Activated CD4-positive, alpha-beta memory T cell treated with anti-CD3 and anti-CD28 coated beads, Interleukin-2, amount 10 ng/mL, durations not matched to agents 7 days and 5 days (primary cell): ENCODE data around the gene AREL1. TPM values are rescaled to one million over a fixed set of nuclear protein-coding genes. Genes with fewer than 3 reads are reported as not detected.

Experiments used
- CTCF ChIA-PET: fragments of 350-600 bp; sonication (Branson Sonifier 250); formaldehyde crosslinking; loops from one replicate; lab custom pipeline; 2021; ENCODE audit warnings: antibody characterized with exemption, inconsistent platforms; lab: Charles Lee
- POLR2A ChIA-PET: fragments of 350-600 bp; sonication (Branson Sonifier 250); formaldehyde crosslinking; loops from one replicate; lab custom pipeline; 2021; ENCODE audit warnings: antibody characterized with exemption; lab: Charles Lee
- DNase-seq: peaks from one replicate; pipeline ENCODE4 v3.0.0-alpha.2; 2020
- H3K27ac Mint-ChIP-seq: one replicate; pipeline ENCODE4 v1.8.0; 2021; ENCODE audit warnings: mild to moderate bottlenecking, mixed read lengths
- H3K27me3 Mint-ChIP-seq: one replicate; pipeline ENCODE4 v1.8.0; 2021; ENCODE audit warnings: mixed read lengths
- H3K36me3 Mint-ChIP-seq: one replicate; pipeline ENCODE4 v1.8.0; 2021; ENCODE audit warnings: low read depth, mixed read lengths
- H3K4me1 Mint-ChIP-seq: one replicate; pipeline ENCODE4 v1.8.0; 2021; ENCODE audit warnings: mixed read lengths
- H3K4me3 Mint-ChIP-seq: one replicate; pipeline ENCODE4 v1.8.0; 2021; ENCODE audit warnings: mild to moderate bottlenecking, mixed read lengths
- H3K9me3 Mint-ChIP-seq: one replicate; pipeline ENCODE4 v1.8.0; 2021; ENCODE audit warnings: mixed read lengths
- total RNA-seq, 2 experiments: library from RNA; stranded (reverse); gene quantifications; one replicate each; pipeline ENCODE4 v1.2.3, GENCODE V29; 2021

The AREL1 gene
- total RNA-seq, 2 experiments from 2014 or later: 42.4 to 43.1 TPM

DNA sequence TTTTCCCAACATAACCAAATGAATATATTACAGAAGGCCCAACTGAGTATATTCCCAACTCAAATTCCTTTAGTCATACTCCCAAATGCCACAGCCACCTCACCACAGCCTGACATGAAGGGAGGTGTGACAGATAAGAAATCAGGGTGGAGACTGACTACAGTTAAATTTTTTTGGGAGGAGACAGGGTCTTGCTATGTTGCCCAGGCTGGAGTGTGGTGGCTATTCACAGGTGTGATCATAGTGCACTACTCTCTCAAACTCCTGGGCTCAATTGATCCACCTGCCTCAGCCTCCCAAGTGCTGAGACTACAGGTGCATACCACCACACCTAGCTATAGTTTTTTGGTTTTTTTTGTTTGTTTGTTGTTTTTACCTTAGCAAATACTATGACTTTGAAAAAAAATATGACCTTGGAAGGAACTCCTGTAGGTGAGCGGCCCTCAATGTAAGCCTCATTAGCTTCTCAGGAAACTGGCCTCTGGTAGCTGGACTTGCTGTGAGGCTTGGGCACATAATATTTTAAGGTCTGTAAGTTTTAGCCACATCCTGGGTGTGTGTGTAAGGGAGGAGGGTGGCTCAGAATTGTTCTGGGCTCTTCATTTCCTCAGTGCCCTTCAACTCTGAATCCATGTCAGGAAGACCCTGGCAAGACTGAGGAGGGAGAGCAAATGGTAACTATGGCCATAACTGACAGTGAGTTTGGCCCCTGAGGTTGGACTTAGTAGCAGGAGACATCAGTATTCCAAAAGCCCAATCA is 61.8 kb downstream of the AREL1 start:
- Mint-ChIP-seq H3K27me3 (peaks cover 3% of the 10 kb centered on the region), H3K36me3 (peaks cover under 1% of the 10 kb centered on the region), H3K4me3 (no peak overlapping the region), H3K9me3 (no peaks in the 10 kb centered on the region), H3K27ac (no peak overlapping the region), H3K4me1 (peaks cover 10% of the 10 kb centered on the region)
- DNase-seq: no peak
- POLR2A ChIA-PET: interaction anchor here (2.2 kb wide), 1 partner anchor 33 kb away, joined by 6 read pairs; no protein-coding TSS in a partner anchor
- CTCF ChIA-PET: no interaction called here

DNA sequence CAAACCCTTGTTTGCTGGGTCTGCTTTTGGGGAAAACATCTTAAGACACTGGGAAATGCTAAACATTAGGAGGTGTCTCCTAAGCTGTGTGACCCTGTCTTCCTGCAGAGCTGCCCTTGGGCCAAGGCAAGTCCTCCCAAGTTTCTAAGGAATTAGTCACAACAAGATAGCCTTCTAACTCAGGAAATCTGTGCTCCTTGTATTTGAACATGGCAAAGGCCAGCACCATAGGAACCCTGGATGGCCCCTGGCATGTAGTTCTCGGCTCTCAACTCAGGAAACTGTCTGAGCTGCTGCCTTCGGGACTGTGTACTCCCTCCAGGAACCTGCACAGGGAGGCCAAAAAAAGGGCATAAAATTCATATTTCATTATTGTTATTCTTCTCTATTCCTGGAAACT is 63.2 kb downstream of the AREL1 start:
- no peak overlapping the region for H3K4me3 Mint-ChIP-seq
- CTCF ChIA-PET: interaction anchor here (1.4 to 2.3 kb wide), 2 partner anchors 17 to 40 kb away, joined by 3 to 9 read pairs; no protein-coding TSS in a partner anchor
- POLR2A ChIA-PET: interaction anchor here (1.2 to 2.8 kb wide), 2 partner anchors 10 to 32 kb away, joined by 3 to 12 read pairs; no protein-coding TSS in a partner anchor
- no peak for DNase-seq
- no peak overlapping the region for H3K27ac Mint-ChIP-seq
- no peaks in the 10 kb centered on the region for H3K9me3 Mint-ChIP-seq
- H3K36me3 Mint-ChIP-seq: no peaks in the 10 kb centered on the region
- H3K4me1 Mint-ChIP-seq: peaks cover 10% of the 10 kb centered on the region
- peaks cover 4% of the 10 kb centered on the region for H3K27me3 Mint-ChIP-seq

DNA sequence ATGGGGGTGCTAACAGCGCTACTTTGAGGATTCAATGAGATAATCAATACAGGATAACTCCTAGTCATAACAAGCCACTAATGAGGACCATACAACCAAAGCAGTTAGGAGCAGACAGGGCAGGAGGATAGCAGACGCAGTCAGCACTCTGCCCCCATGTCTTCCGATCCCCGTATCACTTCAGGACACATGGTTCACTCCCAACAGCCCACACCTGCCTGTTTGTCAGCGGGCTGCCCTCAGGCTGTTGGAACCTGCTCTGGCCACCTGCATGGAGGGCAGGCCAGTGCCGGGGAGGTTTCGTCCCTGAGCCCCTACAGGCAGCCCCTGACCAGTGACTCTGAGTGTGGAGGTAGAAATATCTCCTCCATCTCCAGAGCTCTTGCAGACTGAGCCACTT is 63.7 kb downstream of the AREL1 start:
- ChIA-PET CTCF (interaction anchor here (1.4 to 2.3 kb wide), 2 partner anchors 18 to 40 kb away, joined by 3 to 9 read pairs; no protein-coding TSS in a partner anchor), POLR2A (interaction anchor here (1.2 to 2.8 kb wide), 2 partner anchors 10 to 31 kb away, joined by 3 to 12 read pairs; no protein-coding TSS in a partner anchor)
- peaks cover 10% of the 10 kb centered on the region for H3K4me1 Mint-ChIP-seq
- no peak overlapping the region for H3K4me3 Mint-ChIP-seq
- H3K9me3 Mint-ChIP-seq: no peaks in the 10 kb centered on the region
- no peak overlapping the region for H3K27ac Mint-ChIP-seq
- no peak for DNase-seq
- peaks cover 4% of the 10 kb centered on the region for H3K27me3 Mint-ChIP-seq
- no peaks in the 10 kb centered on the region for H3K36me3 Mint-ChIP-seq

DNA sequence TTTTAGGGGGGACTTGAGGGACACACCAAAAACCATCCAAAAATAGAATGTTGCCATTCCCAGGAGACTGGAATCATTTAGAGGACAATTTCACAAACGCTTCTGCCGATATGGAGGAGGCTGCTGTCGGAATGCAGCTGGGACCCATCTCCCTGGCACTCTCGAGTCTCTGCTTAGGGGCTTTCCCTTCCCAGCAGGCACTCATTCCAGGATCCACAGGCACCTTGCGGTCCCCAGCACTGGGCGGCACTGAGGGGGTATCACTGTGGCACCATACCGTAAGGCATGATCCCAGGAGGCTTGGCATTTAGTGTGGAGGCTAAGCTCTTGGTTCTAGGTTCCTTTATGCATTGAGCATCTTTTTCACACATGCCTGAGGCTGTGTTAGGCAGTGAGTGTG is 64.3 kb downstream of the AREL1 start:
- POLR2A ChIA-PET: interaction anchor here (2.8 kb wide), 1 partner anchor 30 kb away, joined by 12 read pairs; no protein-coding TSS in a partner anchor
- Mint-ChIP-seq H3K4me1 (peaks cover 10% of the 10 kb centered on the region), H3K27me3 (peaks cover 4% of the 10 kb centered on the region), H3K36me3 (no peaks in the 10 kb centered on the region), H3K4me3 (no peak overlapping the region), H3K9me3 (no peaks in the 10 kb centered on the region), H3K27ac (no peak overlapping the region)
- no peak for DNase-seq
- CTCF ChIA-PET: interaction anchor here (0.8 to 2.3 kb wide), 2 partner anchors 8 to 39 kb away, joined by 3 to 9 read pairs; no protein-coding TSS in a partner anchor

DNA sequence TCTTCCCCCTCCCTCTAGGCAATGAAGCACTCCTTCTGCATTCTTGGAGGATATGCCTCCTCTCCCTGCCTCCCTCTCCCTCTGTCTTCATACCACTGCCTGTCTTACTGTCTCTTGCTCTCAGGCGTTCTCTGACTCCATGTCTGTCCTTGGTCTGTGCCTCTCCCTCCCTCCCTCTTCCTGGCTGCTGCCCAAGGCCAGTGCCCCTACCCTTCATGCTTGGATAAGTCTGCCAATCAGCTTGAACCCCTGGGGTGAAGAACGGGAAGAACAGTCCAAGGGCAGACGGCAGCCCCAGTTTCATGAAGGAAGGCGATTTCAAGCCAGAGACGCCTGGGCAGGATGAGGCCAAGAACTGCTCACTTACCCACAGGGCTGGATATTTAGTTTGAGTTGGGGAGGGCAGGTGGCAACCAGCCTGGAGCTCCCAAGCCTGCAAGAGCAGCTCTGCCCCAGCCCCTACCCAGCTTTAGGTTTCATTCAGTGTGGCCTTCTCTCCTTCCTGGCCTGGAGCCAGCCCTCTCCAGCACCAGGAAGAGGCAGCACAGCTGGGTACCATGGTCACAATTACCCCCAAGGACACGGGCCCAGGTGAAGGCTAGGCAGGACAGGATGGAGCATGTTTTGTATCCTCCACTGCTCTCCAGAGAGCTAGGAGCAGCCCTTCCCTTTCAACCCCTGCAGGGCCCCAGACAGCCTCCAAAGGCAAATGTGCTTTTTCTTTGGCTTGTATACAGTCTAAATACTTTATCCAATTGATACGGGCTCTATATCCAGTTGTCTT is 65.0 kb downstream of the AREL1 start:
- POLR2A ChIA-PET: interaction anchor here (1.2 to 2.8 kb wide), 2 partner anchors 8 to 30 kb away, joined by 3 to 12 read pairs; no protein-coding TSS in a partner anchor
- Mint-ChIP-seq H3K9me3 (no peaks in the 10 kb centered on the region), H3K36me3 (no peaks in the 10 kb centered on the region), H3K27ac (no peak overlapping the region), H3K27me3 (peaks cover 4% of the 10 kb centered on the region), H3K4me3 (no peak overlapping the region), H3K4me1 (peaks cover 10% of the 10 kb centered on the region)
- CTCF ChIA-PET: interaction anchor here (0.8 to 2.3 kb wide), 2 partner anchors 9 to 38 kb away, joined by 3 to 9 read pairs; no protein-coding TSS in a partner anchor
- DNase-seq: no peak

DNA sequence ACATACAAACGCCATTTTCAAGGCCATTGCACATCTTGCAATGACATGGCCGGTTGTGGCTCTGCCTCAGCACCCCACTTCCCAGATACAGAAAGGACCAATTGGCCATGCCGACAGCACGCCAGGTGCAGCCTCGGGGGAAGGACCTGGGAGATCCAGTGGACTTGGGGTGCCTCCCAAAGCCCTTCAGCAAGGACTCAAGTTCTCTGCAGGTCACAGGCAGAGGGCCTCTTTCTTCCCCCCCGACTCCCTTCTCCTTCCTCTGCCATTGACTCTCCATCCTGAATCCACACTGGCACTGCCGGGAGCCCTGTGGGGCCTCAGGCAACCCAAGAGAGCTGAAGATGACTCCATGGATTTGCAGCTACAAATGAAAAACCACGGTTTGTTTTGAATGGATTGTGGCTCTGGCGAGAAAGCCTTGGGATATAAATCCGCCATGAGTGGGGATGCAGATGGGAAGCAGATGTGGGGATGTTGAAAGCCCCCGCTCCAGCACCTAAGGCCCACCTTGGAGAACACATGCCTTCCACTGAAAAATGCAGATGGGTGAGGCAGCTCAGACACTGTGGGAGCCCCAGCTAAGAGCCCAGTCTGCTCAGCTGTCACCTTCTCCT is 65.7 kb downstream of the AREL1 start:
- CTCF ChIA-PET: no interaction called here
- DNase-seq: no peak
- Mint-ChIP-seq H3K4me3 (no peak overlapping the region), H3K9me3 (no peaks in the 10 kb centered on the region), H3K27ac (no peak overlapping the region), H3K36me3 (no peaks in the 10 kb centered on the region), H3K27me3 (peaks cover 6% of the 10 kb centered on the region), H3K4me1 (peaks cover 10% of the 10 kb centered on the region)
- POLR2A ChIA-PET: interaction anchor here (1.2 to 2.8 kb wide), 3 partner anchors 8 to 29 kb away, joined by 3 to 12 read pairs (median 3); no protein-coding TSS in a partner anchor

DNA sequence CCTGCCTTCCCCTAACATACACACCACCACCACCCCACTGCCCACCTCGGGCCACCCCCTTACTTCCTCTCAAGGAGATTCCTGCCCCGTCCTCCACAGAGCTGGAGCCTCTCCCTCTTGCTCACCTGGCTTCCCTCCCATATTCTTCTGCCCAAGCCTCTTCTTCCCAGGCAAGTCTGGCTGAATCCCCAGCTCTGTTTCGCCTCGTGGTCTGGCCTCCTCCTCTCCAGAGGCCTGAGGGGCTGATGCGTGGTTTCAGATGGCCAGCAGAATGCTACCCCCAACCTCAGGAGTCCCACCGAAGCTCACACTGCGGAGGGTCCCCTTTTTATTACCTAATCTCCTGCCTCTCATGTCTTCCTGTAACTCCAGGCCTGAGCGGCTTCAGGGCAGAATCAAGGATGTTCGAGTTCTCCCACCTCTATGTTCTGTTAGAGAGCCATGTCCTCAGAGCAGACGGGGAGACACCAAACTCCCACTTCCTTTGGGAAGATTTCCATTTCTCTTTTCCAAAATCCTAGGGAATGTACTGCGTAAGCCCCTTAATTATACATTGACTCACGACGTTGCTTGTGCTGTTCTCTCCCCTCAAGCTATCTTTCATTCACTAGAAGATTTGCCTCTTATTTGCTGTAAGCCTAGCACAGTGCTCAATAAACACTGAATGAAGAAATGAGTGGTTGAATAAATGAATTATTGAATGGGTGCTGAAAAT is 67.0 kb downstream of the AREL1 start:
- no peak overlapping the region for H3K4me3 Mint-ChIP-seq
- ChIA-PET POLR2A (interaction anchor here (0.6 to 1.2 kb wide), 3 partner anchors 20 to 28 kb away, joined by 3 to 4 read pairs (median 3); no protein-coding TSS in a partner anchor), CTCF (interaction anchor here (4.7 kb wide), 1 partner anchor 37 kb away, joined by 20 read pairs; no protein-coding TSS in a partner anchor)
- H3K27me3 Mint-ChIP-seq: peaks cover 8% of the 10 kb centered on the region
- DNase-seq: no peak
- H3K4me1 Mint-ChIP-seq: peaks cover 3% of the 10 kb centered on the region
- H3K27ac Mint-ChIP-seq: no peak overlapping the region
- no peaks in the 10 kb centered on the region for H3K9me3 Mint-ChIP-seq
- H3K36me3 Mint-ChIP-seq: no peaks in the 10 kb centered on the region

DNA sequence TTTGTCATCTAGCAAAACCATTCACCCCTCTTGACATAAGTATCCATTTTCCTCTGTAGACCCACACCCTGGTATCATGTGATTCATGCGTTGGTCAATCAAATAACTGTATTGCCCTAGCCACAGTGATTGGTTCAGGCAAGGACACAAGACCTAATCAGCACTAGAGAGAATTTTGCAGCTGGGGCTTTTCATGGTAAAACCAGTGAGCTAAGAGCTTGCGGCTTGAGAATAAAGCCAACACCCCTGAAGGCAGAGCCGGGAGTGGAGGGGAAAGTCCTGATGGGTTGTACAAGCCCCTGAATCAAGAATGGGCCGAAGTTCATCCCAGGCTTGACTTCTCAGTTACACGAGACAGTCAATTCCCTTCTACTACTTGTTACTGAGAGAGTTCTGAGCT is 67.6 kb downstream of the AREL1 start:
- Mint-ChIP-seq H3K36me3 (no peaks in the 10 kb centered on the region), H3K4me3 (no peak overlapping the region), H3K27me3 (peaks cover 8% of the 10 kb centered on the region), H3K27ac (no peak overlapping the region), H3K9me3 (no peaks in the 10 kb centered on the region), H3K4me1 (no peaks in the 10 kb centered on the region)
- DNase-seq: no peak
- ChIA-PET CTCF (interaction anchor here (4.7 kb wide), 1 partner anchor 36 kb away, joined by 20 read pairs; no protein-coding TSS in a partner anchor), POLR2A (interaction anchor here (0.6 to 1.1 kb wide), 3 partner anchors 9 to 25 kb away, joined by 3 to 4 read pairs (median 3); no protein-coding TSS in a partner anchor)

DNA sequence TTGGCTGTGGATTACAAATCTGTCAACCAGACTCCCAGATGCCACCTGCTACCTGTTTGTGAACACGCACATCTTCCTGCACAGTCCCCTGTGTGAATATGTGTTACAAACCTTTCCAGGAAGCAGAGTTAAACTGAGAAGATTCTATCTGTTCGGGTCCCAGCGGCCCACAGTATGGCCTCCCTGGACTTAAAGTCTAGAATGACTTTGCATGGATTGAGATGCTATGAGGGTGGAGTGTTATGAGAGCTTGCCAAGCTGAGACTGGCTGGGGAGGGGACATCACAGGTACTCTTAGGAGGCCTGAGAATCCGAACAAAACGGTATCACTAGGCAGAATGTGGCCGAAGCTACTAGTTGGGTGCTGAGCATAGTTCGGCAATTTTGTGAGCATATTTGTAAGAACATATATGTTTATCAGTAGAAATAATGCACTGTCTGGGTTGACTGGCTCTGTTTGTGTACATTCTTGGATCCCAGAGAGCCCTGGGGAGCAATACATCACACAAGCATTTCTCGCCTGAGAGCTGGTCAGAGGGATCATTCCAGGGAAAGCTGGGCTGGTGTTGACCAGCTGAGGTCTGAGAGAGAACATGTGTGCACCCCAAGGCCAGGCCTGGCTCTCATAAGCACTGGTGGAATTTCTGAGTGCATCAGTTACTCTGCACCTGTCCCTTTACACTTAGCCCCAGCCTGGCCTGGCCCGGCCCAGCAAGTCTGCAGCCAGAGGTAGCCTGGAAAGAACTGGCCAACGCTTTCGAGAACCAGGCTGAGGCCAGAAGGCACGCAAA is 71.1 kb downstream of the AREL1 start:
- ChIA-PET POLR2A (interaction anchor here (1.6 kb wide), 1 partner anchor 24 kb away, joined by 4 read pairs; no protein-coding TSS in a partner anchor), CTCF (interaction anchor here (0.6 to 4.7 kb wide), 3 partner anchors 29 to 1292 kb away, joined by 4 to 20 read pairs (median 4); partner anchors contain the start of gene LTBP2)
- Mint-ChIP-seq H3K4me3 (no peak overlapping the region), H3K36me3 (no peaks in the 10 kb centered on the region), H3K27me3 (peaks cover 17% of the 10 kb centered on the region), H3K4me1 (no peaks in the 10 kb centered on the region), H3K27ac (no peak overlapping the region), H3K9me3 (no peaks in the 10 kb centered on the region)
- DNase-seq: no peak

DNA sequence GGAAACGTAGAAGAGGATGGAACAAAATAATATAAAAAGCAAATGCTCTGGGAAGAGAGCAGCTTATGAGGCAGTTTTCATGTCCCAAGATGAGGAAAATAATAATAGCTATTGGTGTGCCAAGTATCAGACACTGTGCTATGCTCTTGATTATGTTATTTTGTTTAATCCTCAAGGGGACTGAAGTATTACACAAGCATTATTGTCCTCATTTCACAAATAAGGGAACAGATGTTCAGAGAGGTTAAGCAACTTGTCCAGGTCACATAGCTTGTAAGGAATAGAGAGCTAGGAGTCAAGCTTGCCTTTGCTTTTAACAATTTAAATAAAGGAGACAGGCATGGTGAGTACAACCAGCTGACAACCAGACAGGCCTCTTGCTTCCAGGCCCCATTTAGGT is 73.9 kb downstream of the AREL1 start:
- Mint-ChIP-seq H3K36me3 (no peaks in the 10 kb centered on the region), H3K4me3 (no peak overlapping the region), H3K27ac (no peak overlapping the region), H3K27me3 (peaks cover 26% of the 10 kb centered on the region), H3K9me3 (no peaks in the 10 kb centered on the region), H3K4me1 (no peaks in the 10 kb centered on the region)
- ChIA-PET CTCF (interaction anchor here (1.3 kb wide), 1 partner anchor 26 kb away, joined by 4 read pairs; no protein-coding TSS in a partner anchor), POLR2A (interaction anchor here (0.9 to 1.6 kb wide), 2 partner anchors 9 to 21 kb away, joined by 3 read pairs; no protein-coding TSS in a partner anchor)
- no peak for DNase-seq

DNA sequence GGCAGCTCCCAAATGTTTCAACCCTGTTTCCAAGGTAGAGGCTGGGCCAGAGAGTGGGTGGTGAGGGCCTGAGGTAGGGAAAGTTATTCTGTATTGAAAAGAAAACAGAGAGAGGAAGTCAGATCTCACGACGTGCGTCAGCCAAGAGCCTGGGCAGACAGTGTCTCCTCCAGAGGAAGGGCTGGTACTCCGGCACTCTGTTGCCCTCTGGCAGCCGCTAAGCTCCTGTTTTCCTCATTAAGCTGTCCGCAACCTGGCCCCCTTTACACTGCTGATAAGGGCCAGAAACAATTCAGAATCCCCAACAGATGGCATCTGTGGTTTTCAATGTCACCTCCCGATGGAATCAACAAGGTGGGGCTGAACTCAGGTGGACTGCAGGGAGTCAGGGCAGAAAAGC is 74.8 kb downstream of the AREL1 start:
- DNase-seq: no peak
- Mint-ChIP-seq H3K36me3 (no peaks in the 10 kb centered on the region), H3K27ac (no peak overlapping the region), H3K27me3 (peaks cover 31% of the 10 kb centered on the region), H3K9me3 (no peaks in the 10 kb centered on the region), H3K4me3 (no peak overlapping the region), H3K4me1 (no peaks in the 10 kb centered on the region)
- ChIA-PET POLR2A (interaction anchor here (0.8 to 1.6 kb wide), 2 partner anchors 10 to 20 kb away, joined by 3 read pairs; no protein-coding TSS in a partner anchor), CTCF (interaction anchor here (1.3 kb wide), 1 partner anchor 27 kb away, joined by 4 read pairs; no protein-coding TSS in a partner anchor)
